Measurements from ENCODE around the gene IQGAP1.

DNA sequence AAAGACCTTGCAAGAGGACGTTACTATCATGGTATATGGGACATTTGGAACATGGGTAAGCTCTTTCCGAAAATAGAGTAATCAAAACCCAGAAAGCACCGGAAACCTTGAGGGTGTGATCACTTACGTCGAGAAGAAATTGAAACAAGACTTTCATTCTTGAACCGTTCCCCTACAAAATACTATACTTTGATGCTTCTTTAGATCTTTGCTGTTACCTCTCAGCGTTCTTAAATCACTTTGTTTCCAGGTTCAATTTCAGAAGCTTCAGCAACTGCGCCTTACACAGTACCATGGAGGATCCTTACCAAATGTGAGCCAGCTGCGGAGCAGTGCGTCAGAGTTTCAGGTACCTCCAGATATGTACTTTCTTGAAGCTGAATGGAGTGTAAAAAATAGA lies 151.7 kb downstream of the IQGAP1 start:
- TF ChIP-seq CTCF (conservative IDR thresholded peaks at IDR 0.05) (no peak), ZFX (IDR thresholded peaks at IDR 0.05) (no peak)

Measured in C4-2B (cell line).